HCT116 (cell line): ENCODE results near the gene TPD52L1. TPM values are rescaled to one million over a fixed set of nuclear protein-coding genes. Genes with fewer than 3 reads are reported as not detected.

Source experiments
- ATAC-seq: fragments of 200-7000 bp; cut with Tn5 transposase; 2 replicates; pipeline ENCODE4 v1.9.1; 2020; ENCODE audit warnings: mild to moderate bottlenecking, moderate library complexity
- BruUV-seq: library from RNA; stranded (reverse); fragments of 400-500 nt; replicated peaks from 2 replicates; lab custom pipeline; 2021; lab: Mats Ljungman, UMichigan
- CTCF ChIA-PET: fragments of 300-600 bp; sonication (Branson Sonifier 250); formaldehyde crosslinking; loops from one replicate; lab custom pipeline; 2021; ENCODE audit warnings: antibody characterized with exemption; lab: Charles Lee
- POLR2A ChIA-PET: fragments of 300-600, 350-600 bp; sonication (Branson Sonifier 250); formaldehyde crosslinking; loops from one replicate; lab custom pipeline; 2021; ENCODE audit warnings: antibody characterized with exemption; lab: Charles Lee
- RAD21 ChIA-PET, 2 experiments: fragments of 300-600 bp; sonication (Branson Sonifier 250); formaldehyde crosslinking; loops; one replicate each; lab custom pipeline; 2023; ENCODE audit warnings: low total read pairs in 2 of 2; ENCODE audit not compliant: uncharacterized antibody in 2 of 2, unreplicated experiment in 2 of 2, low non-redundant PET in 1 of 2; lab: Charles Lee
- DNase-seq: peaks from one replicate; pipeline ENCODE4 v3.0.0-alpha.2; 2010; ENCODE audit warnings: low read depth, low spot score
- H2AFZ ChIP-seq: fragments of 200-600 bp; shearing (Covaris generic), sonication (generic); 2 replicates; pipeline ENCODE4 v1.6.1; 2017; ENCODE audit warnings: low read depth, mixed run types, mixed read lengths, antibody characterized with exemption, low read length; ENCODE audit not compliant: poor library complexity, severe bottlenecking
- H3K27ac ChIP-seq: 2 replicates; pipeline ENCODE4 v1.5.1; 2012; ENCODE audit warnings: low read depth, low read length
- H3K27me3 ChIP-seq: fragments of 200-600 bp; sonication (generic); 2 replicates; pipeline ENCODE4 v1.6.1; 2016; ENCODE audit warnings: mixed run types, low read length, mixed read lengths; ENCODE audit not compliant: insufficient read depth
- H3K36me3 ChIP-seq, 2 experiments: fragments of 200-500 bp in 1 of 2; fragments of 200-600 bp in 1 of 2; sonication (Bioruptor generic) in 1 of 2; sonication (generic) in 1 of 2; 2 replicates each; pipeline versions ENCODE4 v1.5.1 to v1.6.1; 2014 to 2016; ENCODE audit warnings: low read length in 2 of 2, inconsistent platforms in 1 of 2, mixed read lengths in 1 of 2, mixed run types in 1 of 2; ENCODE audit not compliant: insufficient read depth in 2 of 2, control insufficient read depth in 1 of 2
- H3K4me1 ChIP-seq, 2 experiments: fragments of 200-600 bp in 1 of 2; sonication (generic) in 1 of 2; 2 replicates each; pipeline versions ENCODE4 v1.5.1 to v1.6.1; 2012 to 2017; ENCODE audit warnings: low read length in 2 of 2, inconsistent platforms in 1 of 2, mild to moderate bottlenecking in 1 of 2, mixed read lengths in 1 of 2, mixed run types in 1 of 2, moderate library complexity in 1 of 2; ENCODE audit not compliant: insufficient read depth in 2 of 2, control insufficient read depth in 1 of 2
- H3K4me2 ChIP-seq: fragments of 200-600 bp; sonication (generic); 2 replicates; pipeline ENCODE4 v1.6.1; 2017; ENCODE audit warnings: mixed run types, low read length, mixed read lengths
- H3K4me3 ChIP-seq, 2 experiments: fragments of 200-600 bp in 1 of 2; sonication (generic) in 1 of 2; replicated peaks in 1 of 2; 2 replicates each; pipeline ENCODE4 v1.5.1; 2011 to 2016; ENCODE audit warnings: low read length in 2 of 2, control low read depth in 1 of 2, low read depth in 1 of 2, mild to moderate bottlenecking in 1 of 2, mixed read lengths in 1 of 2, mixed run types in 1 of 2
- H3K79me2 ChIP-seq: fragments of 200-600 bp; sonication (generic); 2 replicates; pipeline ENCODE4 v1.6.1; 2017; ENCODE audit warnings: mild to moderate bottlenecking, mixed run types, low read length, moderate library complexity, mixed read lengths; ENCODE audit not compliant: insufficient read depth
- H3K9ac ChIP-seq: fragments of 200-600 bp; sonication (generic); 2 replicates; pipeline ENCODE4 v1.6.1; 2016; ENCODE audit warnings: low read length, mixed read lengths
- H3K9me2 ChIP-seq: fragments of 200-600 bp; sonication (generic), shearing (Covaris generic); 2 replicates; pipeline ENCODE4 v1.6.1; 2017; ENCODE audit warnings: mixed run types, mild to moderate bottlenecking, moderate library complexity; ENCODE audit not compliant: insufficient read depth
- H3K9me3 ChIP-seq, 2 experiments: fragments of 200-500 bp in 1 of 2; fragments of 200-600 bp in 1 of 2; sonication (Bioruptor generic) in 1 of 2; sonication (generic) in 1 of 2; 2 replicates each; pipeline ENCODE4 v1.6.1; 2014 to 2017; ENCODE audit warnings: low read length in 2 of 2, mixed read lengths in 2 of 2, inconsistent platforms in 1 of 2, low read depth in 1 of 2, mild to moderate bottlenecking in 1 of 2, mixed run types in 1 of 2, moderate library complexity in 1 of 2; ENCODE audit not compliant: control insufficient read depth in 1 of 2, insufficient read depth in 1 of 2
- H4K20me1 ChIP-seq: fragments of 200-600 bp; sonication (generic), shearing (Covaris generic); 2 replicates; pipeline ENCODE4 v1.6.1; 2017; ENCODE audit warnings: mixed run types, mild to moderate bottlenecking, moderate library complexity; ENCODE audit not compliant: insufficient read depth
- CTCF ChIP-seq, 3 experiments: fragments of 200-600 bp in 1 of 3; sonication (generic) in 1 of 3; IDR thresholded peaks in 2 of 3; conservative IDR thresholded peaks in 1 of 3; 2 replicates each; pipeline ENCODE4 v1.5.1; 2012 to 2017; ENCODE audit warnings: low read depth in 2 of 3, low read length in 2 of 3, antibody characterized with exemption in 1 of 3, borderline replicate concordance in 1 of 3, control low read depth in 1 of 3, mild to moderate bottlenecking in 1 of 3, mixed read lengths in 1 of 3, mixed run types in 1 of 3, moderate library complexity in 1 of 3; ENCODE audit not compliant: insufficient read depth in 1 of 3
- EGR1 ChIP-seq: IDR thresholded peaks from 2 replicates; pipeline ENCODE4 v1.6.1; 2012; ENCODE audit warnings: low read depth
- EZH2 ChIP-seq: fragments of 200-600 bp; sonication (generic); IDR thresholded peaks from 2 replicates; pipeline ENCODE4 v1.6.1; 2017; ENCODE audit warnings: antibody characterized with exemption, mixed run types
- FOSL1 ChIP-seq: IDR thresholded peaks from 2 replicates; pipeline ENCODE4 v1.6.1; 2012; ENCODE audit warnings: low read depth
- POLR2A ChIP-seq: IDR thresholded peaks from 2 replicates; pipeline ENCODE4 v1.7.0; 2011; ENCODE audit warnings: borderline replicate concordance; ENCODE audit not compliant: insufficient read depth, insufficient read length; ENCODE audit errors: extremely low read depth
- SRF ChIP-seq: IDR thresholded peaks from 2 replicates; pipeline ENCODE4 v1.6.1; 2012; ENCODE audit warnings: low read depth
- TCF7L2 ChIP-seq: IDR thresholded peaks from 2 replicates; pipeline ENCODE4 v1.7.0; 2011; ENCODE audit warnings: borderline replicate concordance, inconsistent platforms; ENCODE audit not compliant: insufficient read depth, insufficient read length; ENCODE audit errors: extremely low read depth
- ZBTB33 ChIP-seq: IDR thresholded peaks from 2 replicates; pipeline ENCODE4 v1.6.1; 2011; ENCODE audit warnings: mild to moderate bottlenecking, low read length, moderate library complexity; ENCODE audit not compliant: insufficient replicate concordance; ENCODE audit errors: extremely low read depth
- intact Hi-C: fragments of 100-400 bp; cut with micrococcal nuclease; formaldehyde crosslinking; loops from 2 replicates; pipeline ENCODE4 v1.10.0; 2022
- total RNA-seq: library from RNA; stranded (reverse); gene quantifications from one replicate; pipeline ENCODE4 v1.2.1, GENCODE V29; 2021; ENCODE audit not compliant: unreplicated experiment

Gene TPD52L1
- total RNA-seq, 1 experiment from 2014 or later, result 64.1 TPM

GRCh38 chr6:125304970-125305660 lies 151.5 kb downstream of the TPD52L1 start:
- POLR2A ChIA-PET, result no interaction called here

More at GRCh38 chr6:125304970-125305660, 151.5 kb downstream of the TPD52L1 start:
- ATAC-seq (no peak), DNase-seq (no peak)
- BruUV-seq, result no TSS peak
- no peak overlapping the region for H3K27ac ChIP-seq
- ChIA-PET RAD21 (no interaction called here), CTCF (interaction anchor here (1.5 kb wide), 1 partner anchor 435 kb away, joined by 4 read pairs; no protein-coding TSS in a partner anchor)
- H3K4me2 ChIP-seq, result no peak overlapping the region
- TF ChIP-seq SRF (no peak), EGR1 (no peak), POLR2A (no peak), CTCF (IDR thresholded peaks at IDR 0.05 in 2 of 3, conservative IDR thresholded peaks at IDR 0.05 in 1 of 3; ENCODE audit: borderline replicate concordance in 1 of 3, insufficient read depth in 1 of 3, low read depth in 2 of 3, low read length in 2 of 3) (no peak), EZH2 (no peak), ZBTB33 (no peak), TCF7L2 (no peak), FOSL1 (no peak)
- H3K9me3 ChIP-seq, result no peaks in the 10 kb centered on the region
- H3K27me3 ChIP-seq, result no peaks in the 10 kb centered on the region
- peaks cover 0 to 14% of the 10 kb centered on the region in 2 experiments; a peak in 3 of 4 replicates for H3K4me1 ChIP-seq
- H3K9ac ChIP-seq, result no peak overlapping the region
- H3K79me2 ChIP-seq, result peaks cover 13% of the 10 kb centered on the region
- no peak overlapping the region for H2AFZ ChIP-seq
- no peaks in the 10 kb centered on the region for H4K20me1 ChIP-seq
- peaks cover 0 to under 1% of the 10 kb centered on the region in 2 experiments; a peak in 1 of 4 replicates for H3K36me3 ChIP-seq
- intact Hi-C loops, result loop anchor here (5.0 kb wide), 1 partner anchor 113 kb away; no protein-coding TSS in a partner anchor
- H3K9me2 ChIP-seq, result no peaks in the 10 kb centered on the region
- H3K4me3 ChIP-seq, result no peak overlapping the region
